HG02642 (cell line): Measurements from ENCODE around the gene FARS2.

Experiments
- ATAC-seq: cut with Tn5 transposase; IDR thresholded peaks from one replicate; pipeline ENCODE4 v1.9.1; 2021; ENCODE audit warnings: mild to moderate bottlenecking; ENCODE audit not compliant: unreplicated experiment, poor library complexity

The FARS2 gene

DNA sequence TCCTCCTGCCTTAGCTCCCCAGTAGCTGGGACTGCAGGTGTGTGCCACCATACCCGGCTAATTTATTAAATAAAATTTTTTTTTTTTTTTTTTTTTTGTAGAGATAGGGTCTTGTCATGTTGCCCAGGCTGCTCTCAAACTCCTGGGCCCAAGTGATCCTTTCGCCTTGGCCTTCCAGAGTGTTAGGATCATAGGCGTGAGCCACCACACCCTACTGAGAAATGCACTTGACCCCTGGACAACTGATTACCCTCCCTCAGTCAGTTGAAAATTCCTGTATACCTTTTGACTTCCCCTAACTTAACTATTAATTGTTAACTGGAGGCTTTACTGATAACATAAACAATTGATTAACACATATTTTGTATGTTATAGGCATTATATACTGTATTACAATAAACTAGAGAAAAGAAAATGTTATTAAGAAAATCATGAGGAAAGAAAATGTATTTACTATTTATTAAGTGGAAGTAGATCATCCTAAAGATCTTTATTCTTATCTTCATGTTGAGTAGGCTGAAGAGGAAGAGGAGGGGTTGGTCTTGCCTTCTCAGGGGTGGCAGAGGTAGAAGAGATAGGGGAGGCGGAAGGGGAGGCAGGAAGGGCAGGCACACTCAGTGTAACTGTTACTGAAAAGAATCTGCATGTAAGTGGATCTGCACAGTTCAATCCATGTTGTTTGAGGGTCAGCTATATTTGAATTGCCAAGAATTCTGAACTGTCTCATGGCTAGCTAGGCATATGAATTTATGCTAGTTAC lies 104.3 kb downstream of the FARS2 start:
- ATAC-seq: no peak

DNA sequence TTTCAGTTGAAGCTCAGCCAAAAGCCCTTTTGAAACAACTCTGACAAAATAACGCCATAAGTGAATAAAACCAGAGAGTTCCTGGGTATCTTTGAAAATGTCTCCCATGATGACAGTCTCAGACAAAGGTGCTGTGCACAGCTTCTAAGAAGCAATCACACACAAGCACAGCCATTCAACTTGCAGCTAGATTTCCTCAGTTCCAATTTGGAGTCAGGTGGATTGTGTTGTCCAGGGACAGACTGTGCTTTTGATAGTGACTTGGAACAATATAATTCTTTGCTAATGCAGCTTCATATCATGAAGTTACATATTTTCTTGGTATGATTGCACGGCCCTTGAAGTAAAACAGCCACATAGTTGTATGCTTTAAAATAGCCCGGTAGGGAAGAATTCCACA lies 105.6 kb downstream of the FARS2 start:
- no peak for ATAC-seq

DNA sequence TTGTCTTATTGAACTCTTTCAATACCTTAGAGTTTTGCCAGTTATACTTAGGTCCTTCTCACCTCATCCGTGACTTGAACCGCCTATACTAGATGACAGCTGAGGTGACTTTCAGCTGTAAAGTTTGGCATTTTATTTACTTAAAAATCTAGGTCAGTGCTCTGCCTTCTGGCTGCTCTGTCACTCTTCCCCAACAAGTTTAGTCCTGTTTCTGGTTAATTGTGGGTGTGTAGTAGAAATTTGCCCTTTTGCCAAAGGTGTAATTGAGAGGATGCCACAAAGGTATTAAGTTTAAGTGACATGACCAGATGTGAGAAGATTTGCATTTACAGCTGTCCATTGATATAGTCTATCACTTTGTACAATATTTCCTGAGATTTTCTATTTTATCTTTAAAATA lies 106.2 kb downstream of the FARS2 start:
- no peak for ATAC-seq

DNA sequence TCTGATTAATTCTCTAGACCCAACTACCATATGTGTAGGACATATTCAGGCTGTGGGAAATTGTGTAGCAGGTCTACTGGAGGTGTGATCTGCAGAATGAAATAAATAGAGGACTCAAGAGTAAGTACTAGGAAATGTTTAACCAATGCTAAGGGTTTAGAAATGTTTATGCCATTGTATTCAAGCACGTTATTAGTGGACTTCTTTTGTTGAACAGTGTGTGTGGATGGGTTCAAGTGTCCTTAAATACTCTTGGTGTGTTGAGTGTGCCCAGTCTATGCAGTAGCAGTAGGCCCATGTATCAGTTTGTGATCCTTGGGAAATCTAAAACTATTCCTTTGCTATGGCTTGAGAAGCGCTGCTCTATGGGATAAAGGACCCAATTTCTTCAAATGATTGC lies 112.1 kb downstream of the FARS2 start:
- ATAC-seq: no peak

DNA sequence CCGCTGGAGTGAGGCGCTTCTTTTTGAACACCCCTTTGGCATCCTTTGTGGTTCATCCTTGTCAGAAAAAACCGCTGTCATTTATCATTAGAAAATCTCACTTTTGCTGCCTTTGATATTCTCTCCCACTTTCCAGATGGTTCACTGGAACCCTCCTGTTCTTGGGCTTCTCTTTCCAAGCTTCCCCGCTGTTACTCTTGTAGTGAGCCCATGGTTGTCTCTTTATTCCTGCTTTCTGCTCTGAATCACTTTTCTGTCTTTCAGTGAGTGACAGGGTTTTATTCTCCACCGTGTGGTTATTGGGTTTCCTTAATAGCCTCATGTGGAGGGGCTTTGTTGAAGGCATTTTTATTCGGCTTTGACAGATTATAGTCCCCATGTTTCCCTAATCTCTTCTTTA lies 117.0 kb downstream of the FARS2 start:
- ATAC-seq: no peak

DNA sequence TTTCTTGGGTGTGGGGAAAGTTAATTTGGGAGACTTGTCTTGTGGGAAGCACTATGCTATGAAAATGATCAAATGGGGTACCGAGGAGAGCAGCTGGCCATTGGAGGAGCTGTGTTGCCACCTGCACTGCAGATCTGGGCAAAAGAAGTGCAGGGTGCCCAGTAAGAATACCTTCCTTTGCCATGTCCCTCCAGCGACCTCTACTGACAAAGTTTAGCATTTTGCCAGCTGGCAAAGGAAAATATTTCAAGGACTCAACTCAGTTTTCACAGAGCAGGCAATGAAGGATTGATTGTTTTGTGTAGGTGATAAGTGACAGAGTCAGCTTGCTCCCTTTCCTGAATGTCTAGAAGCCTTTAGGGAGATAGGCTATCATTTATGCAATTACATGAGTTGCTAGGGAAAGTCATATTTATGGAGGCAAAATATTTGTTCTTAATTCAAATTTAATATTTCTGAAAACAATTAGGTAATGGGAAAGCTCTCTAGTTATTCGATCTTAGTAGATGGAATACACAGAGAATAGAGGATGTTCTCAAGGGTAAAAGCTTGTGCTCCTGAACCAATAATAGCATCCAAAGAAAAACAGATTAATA lies 118.4 kb downstream of the FARS2 start:
- no peak for ATAC-seq

DNA sequence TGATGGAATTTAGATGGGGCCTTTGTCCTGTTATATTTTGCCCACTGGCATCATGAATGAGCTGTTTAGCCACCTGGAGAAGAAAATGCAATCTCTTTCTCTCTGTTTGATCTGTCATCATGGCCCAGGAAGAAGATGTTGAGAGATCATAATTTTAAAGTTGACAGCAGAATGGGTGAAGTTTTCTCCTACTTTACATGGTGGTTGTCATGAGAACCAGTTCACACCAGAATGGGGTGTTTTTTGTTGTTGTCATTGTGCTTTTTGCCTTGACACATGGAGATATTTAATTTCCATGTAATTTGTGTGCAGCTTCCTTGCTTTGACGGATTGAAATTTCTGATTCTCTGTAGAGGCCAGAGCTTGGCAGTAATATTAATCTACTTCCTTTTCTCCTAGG lies 122.5 kb downstream of the FARS2 start:
- ATAC-seq: no peak

DNA sequence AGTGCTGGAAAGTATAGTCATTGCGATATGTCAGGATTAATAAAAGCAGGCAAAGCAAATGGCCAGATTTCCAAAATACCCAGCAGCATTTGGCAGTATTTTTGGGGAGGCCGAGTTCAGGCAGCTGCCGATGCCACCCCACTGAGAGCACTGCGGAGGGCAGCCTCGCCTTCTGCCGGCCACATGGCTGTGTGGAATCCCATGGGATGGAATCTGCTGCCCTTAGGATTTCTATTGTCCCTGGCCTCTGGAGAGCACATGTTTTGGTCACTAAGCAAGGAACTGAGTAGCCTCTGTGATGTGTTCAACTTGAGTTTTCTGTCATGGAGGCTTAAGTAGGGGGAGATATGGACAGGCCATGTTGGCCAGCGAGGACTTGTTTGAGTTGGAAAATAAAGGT lies 123.0 kb downstream of the FARS2 start:
- ATAC-seq: no peak

DNA sequence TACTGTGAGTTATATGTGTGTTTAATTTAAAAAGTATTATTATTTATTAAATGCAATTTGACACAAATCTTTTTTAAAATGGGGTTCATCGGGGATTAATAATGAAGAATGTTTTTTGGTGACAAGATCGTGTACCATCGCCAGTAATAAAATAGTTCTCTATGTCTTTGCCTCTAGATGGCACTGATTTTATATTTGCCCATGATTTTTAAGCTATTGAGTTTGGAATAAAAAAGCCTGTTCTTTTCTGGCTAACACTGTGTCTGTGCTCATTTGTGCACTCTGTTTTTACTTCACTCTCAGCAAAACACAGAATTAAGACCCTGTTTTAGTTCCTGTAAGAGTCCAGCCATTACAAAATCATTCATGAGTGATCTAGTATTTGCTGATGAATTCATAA lies 127.0 kb downstream of the FARS2 start:
- ATAC-seq: no peak

DNA sequence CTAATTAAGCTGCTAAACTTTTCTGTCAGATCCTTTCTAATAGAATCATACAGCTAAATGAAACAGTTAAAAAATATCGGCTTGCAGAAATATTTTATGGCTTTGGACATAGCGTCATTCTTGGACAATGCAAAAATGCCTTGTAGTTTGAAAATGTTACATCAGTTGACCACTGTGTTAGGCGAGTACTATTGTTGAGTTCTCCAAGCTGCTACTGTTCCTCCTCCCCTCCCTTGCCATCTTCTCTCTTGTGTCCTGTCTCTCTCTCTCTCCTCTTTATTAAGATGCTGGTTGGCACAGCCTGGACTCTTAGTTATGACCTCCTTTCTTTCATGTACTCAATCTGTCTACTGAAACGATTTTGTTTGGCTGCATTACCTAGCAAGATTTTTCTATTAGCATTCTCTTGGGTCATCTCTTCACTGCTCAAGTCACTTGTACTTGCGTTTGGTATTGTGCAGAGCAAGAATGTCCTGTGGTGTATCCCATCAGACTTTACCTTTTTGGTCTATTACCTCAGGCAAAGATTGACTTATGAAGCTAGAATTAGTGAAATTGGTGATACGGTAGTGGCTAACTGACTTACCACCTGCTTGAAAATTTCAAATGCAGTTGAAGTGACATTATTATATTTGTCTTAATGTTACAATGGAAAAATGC lies 127.9 kb downstream of the FARS2 start:
- ATAC-seq: no peak

DNA sequence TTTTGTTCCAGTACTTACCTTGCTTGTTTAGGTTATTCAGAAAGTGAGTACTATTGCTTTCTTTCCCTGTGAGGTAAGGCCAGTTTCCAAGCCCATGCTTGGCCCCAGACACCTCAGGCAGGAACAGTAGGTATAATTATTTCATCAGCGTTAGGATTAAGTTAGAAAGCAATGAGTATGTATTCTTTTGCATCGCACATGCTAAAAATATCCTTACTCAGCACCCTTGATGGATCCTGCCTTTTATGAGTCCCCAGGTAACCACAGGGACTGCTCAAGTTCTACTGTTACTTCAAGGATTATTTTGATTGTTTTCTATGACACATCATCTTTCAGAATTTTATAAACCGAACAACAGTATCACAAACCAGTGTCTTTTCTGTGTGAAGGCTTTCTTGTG lies 128.9 kb downstream of the FARS2 start:
- no peak for ATAC-seq

DNA sequence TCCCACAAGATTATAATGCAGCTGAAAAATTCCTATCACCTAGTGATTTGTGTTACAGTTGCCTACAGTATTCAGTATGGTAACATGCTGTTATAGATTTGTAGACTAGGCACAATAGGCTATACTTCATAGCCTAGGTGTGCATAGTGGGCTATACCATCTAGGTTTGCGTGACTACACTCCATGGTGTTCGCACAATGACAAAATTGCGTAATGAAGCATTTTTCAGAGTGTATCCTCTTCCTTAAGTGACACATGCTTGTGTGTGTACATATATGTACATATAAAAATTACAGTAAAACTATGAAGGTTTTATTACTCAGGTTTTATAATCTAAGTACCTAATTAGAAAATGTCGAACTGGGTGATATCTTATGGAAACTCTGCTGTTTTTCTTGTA lies 133.0 kb downstream of the FARS2 start:
- no peak for ATAC-seq

DNA sequence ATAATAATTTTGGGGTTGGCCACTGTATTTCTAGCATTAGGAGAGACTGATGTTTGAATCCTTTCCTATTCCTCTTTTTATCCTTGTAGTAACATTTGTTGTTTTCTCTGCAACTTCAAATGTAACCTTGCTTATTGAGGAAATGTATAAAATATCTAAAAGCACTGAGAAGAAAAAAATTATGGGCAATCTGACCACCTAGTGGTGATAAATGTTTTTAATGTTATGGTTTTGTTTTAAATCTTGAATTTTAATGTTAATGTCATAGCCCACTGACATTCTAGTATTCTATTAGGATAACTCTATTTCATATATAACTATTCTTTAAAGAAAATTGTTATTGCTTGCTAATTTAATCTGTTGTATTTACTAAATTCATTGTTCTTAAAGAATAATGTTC lies 134.4 kb downstream of the FARS2 start:
- ATAC-seq: no peak

DNA sequence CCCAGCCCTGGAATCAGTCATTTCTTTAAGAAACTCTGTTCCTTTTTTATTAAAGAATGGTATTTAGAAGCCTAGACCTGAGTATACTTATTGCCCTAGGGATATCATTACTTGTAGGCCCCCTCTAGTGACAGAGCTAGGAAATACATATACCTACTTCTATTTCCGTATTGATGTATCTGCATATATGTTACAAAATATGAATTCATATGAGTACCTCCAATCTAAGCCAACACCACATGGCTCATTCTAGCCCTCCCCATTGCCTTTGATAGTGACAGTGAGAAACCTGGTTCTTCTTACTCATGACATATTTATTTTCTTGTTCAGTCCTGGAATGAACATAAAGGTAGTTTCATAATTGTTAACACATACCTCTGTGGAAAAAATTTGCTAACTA lies 137.2 kb downstream of the FARS2 start:
- ATAC-seq: no peak

DNA sequence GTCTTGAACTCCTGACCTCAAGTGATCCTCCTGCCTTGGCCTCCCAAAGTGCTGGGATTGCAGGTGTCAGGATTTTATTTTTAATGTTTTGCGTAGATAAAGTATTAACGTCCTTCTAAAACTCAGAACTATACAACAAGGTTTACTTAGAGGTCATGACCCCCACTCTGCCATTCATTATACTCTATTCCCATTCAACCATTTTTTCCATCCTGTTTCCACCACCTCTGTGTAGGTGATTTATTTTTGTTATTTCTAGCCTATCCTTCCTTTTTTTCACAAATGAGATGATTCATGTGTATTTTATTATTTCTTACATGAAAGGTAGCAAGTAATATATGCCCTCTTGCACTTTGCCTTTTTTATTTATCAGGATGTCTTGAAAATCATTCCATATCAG lies 138.1 kb downstream of the FARS2 start:
- ATAC-seq: no peak

DNA sequence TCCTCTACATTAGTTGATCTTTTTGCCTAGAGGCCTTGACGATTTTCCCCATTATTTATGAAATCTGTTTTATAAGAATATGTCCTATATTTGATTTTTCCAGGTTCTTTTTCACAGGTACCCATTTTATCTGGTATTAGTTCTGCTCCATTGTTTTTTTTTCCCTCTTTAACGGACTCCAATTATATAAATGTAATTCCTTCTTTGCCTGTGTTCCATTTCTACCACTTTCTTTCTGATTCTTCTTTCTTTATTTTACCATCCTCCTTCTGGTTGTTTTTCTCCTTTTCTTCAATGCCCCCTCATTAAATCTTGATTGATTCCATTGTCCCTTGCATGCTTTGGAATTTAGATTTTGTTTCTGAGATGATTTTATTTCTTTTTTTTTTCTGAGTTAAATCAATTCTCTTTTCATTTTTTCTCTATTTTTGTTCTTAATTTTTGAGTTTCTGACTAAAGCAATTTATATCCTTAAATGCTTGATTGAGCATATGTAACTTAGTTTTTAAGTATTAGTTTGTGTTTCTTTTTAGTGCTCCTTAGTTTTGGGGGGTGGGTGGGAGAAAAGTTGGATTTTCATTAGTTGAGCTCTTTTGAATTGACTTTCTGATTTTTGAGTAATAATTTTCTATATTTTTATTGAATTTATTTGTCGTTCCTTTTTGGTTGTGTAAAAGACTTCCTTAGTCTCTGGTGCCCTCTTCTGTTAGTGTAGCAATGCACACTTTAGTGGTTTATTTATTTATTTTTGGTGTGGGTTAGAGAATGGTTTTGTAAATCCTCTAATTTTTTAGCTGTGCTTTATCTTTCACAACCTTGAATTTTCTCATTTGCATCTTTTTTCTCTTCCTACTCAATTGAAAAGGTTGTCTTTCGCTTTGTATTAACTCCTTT lies 140.8 kb downstream of the FARS2 start:
- no peak for ATAC-seq

DNA sequence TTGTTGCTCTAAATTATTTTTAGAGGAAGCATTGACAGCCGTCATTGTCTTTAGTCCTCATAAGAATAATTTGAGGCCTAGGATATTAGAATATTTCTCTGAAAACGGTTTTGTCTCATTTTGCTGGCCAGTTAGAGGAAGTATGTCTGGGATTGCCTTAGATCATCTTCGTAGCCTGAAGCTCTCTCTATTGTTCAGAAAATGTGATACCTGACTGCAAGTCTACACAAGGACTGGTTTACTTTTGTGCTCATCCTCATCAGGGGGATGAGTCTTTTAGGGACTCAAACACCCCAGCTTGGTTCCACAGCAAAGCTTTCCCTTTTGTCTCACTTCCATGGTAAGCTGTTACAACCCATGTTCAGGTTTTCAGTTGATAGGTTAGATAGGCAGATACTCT lies 141.8 kb downstream of the FARS2 start:
- ATAC-seq: no peak

DNA sequence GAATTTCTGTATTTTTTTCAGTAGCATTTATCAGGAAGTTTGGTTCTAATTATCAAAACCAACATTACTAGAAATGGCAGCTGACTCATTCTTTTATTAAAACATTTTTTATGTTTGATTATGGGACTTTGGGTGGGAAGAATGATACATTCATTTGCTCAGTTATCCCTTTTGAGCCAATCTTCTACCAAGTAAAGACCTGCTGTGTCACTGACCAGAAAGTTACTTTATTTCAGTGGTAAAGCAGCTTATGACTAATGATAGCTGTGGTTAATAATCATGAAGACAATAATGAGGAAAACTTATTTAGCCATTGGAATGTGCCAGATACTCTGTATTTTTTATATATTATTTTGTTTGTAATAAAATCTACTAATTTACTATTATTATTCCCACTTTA lies 142.3 kb downstream of the FARS2 start:
- ATAC-seq: no peak

DNA sequence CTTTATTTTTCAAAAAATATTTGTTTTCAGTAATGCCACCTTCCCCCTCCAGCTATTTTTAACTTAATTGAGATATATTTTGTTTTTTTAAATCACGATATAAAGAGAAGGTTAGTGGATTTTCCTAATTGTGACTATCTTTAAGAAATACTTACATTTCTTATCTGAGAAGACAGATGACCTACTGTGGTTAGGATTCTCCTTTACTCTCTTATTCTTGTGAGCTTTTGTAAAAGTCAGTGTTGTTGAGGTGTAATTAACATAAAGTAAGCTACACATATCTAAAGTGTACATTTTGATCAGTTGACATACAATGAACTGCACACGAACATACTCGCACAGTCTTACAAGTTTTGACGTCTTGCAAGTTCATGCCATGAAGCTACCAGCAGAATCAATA lies 144.7 kb downstream of the FARS2 start:
- no peak for ATAC-seq

DNA sequence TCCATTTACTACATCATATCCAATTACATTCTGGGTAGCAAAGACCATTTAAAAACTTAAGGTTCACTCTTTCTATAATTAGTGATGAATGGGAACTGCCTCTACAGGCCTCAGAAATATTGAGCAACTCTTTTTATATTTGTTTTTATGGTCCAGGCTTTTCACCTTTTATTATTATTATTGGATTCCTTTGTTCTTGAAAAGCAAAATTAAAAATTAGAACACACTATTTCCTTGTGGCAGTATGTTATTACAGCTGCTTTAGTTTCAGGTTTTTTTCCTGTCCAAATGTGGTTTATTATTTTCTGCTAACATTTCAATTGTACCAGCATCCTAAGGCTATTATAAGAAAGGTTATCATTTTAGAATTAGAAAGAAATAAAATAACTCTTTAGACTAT lies 150.1 kb downstream of the FARS2 start:
- ATAC-seq: no peak

DNA sequence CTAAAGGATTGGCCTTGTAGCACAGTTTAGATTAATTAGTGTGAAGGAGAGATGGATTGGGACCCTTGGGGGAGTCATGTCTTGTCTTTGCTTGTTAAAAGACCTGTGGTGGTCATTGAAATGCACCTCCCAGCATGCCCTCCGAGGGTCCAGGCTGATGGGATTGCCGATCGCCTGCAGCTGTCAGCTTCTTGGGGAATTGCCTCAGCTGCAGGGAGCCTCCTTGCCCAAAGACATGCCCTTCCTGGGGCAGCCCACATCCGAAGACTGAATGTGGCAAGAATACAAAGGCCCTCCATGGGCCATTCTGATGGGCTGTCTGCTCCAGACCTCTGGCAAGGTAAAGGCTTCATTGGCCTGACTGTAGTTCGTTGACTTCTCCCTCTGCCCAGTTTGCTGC lies 150.7 kb downstream of the FARS2 start:
- no peak for ATAC-seq
